HL-60/S4 treated with retinoic acid at 250 ng/mL for 4 days and 3 days (cell line): ENCODE results near the gene BMP8A.
"Not testable (repeated sequence)": the region's sequence is repeated elsewhere in the genome, so short reads cannot be mapped to it uniquely, and the experiment has no call there.

Experiments
- in situ Hi-C: fragments of 300-500 bp; cut with MboI; formaldehyde crosslinking; loops from 2 replicates; pipeline ENCODE4 v1.7.0; 2022; ENCODE audit warnings: low sequenced_read_pairs

The BMP8A gene

DNA sequence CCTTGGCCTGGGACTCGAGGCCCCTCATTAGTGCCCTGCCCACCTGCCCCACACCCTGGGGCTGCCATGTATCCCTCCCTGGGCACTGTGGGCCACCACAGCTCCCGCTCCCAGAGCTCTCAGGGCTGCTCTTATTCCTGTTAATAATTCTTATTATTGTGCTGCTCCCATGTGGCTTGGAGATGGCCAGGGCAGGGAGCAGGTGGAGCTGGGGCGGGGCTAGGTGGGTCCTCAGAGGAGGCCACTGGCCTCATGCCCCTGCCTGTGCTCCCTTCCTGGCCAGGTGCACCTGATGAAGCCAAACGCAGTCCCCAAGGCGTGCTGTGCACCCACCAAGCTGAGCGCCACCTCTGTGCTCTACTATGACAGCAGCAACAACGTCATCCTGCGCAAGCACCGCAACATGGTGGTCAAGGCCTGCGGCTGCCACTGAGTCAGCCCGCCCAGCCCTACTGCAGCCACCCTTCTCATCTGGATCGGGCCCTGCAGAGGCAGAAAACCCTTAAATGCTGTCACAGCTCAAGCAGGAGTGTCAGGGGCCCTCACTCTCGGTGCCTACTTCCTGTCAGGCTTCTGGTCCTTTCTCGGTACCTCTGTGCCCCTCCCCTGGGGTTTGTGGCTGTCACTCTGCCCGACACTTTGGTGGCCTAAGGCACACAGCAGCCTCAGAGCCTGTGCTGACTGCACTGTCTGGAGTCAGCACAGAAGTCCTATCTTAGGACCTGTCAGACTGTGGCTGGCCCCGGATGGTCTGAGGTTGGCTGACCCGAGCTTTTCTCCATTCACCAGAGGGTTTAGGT is 34.1 kb downstream of the BMP8A start:
- in situ Hi-C loops: no loop called here

DNA sequence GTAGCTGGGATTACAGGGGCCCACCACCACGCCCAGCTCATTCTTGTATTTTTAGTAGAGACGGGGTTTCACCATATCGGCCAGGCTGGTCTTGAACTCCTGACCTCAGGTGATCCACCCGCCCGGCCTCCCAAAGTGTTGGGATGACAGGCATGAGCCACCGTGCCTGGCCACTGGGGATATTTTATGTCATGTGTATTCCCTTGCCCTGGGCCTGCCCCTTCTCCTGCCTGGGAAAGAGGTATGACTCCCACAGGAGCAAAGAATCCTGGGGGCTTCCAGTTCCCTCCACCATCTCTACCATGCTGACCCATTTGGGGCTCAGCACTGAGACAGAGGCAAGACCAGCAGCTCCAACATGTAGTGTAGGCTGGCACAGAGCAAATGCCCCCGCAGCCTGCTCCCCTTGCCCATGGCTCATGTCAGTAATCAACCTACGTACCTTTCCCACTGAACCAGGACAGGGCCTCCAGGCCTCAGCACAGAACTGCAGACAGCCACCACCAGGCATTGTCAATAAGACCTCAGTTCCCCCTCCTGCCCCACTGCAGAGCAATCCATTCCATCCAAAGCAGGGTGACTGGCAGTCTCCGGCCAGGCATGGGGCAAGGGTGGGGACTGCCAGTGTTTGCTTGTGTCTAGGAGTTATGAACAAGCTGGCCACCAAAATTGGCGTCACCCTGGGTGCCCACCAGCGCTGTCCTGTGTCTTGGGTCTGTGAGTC is 35.2 kb downstream of the BMP8A start:
- in situ Hi-C loops: no loop called here

DNA sequence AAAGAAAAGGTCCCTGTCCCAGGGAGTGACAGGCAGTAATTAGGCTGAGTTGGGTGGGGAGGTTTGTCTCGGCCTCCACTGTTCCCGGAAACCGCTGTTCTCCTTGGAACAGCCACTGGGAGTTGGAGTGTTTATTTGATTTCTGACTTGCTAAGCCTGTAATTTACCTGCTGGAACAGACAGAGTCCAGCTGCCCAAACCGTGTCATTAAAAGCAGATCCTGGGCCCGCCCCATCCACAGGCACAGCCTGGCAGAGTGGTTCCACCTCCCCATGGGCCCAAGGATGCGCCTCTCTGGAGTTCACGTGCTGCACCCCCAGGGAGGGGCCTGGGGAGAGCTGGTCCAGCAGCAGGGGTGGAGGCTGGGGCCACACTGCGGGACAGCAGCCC is 35.7 kb downstream of the BMP8A start:
- in situ Hi-C loops: not testable (repeated sequence)

DNA sequence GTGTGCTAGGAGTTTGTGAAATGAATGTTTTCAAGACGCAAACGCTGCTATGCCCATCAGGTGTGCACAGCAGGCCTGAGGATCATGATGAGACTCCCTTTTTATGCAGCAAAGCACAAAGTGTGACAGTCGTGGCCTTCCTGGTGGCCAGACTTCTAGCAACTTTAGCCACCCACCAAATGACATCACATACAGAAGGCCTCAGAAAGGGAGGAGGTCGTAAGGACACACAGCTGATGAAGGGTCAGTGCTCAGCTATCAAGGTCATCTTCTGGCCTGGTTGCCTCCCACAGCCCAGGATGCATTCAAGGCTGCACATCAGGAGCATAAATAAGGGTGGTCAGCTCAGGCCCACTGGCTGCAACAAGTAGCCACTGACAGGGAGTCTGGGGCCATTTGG is 36.6 kb downstream of the BMP8A start:
- in situ Hi-C loops: no loop called here

DNA sequence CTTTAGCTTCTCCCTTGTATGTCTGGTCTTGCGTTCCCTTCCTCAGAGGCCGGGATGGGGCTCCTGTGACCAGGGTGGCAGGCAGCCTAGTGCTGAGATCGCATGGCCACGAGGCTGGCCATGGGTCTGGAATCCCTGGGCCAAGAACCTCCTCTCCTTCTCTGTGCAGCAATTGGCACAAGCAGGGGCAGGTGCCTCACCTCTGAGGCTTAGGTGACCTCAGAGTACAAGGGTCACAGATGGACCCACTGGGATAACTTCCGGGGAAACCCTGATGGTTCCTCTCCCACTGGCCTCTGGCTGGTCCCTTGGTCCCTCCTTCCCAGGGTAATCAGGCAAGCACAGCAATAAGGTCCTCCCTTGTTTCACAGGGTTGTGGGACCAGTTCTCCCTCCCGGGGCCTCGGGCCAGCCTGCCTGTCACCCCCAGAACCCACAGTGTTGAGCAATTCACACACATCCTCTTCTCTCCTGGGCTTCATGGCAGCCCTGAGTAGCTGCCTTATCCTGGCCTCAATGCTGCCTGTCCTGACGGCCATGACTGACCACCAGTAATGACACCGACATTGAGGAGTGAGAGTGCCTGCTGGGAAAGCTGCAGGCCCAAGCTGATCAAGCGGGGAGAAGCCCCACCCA is 38.6 kb downstream of the BMP8A start:
- in situ Hi-C loops: no loop called here

DNA sequence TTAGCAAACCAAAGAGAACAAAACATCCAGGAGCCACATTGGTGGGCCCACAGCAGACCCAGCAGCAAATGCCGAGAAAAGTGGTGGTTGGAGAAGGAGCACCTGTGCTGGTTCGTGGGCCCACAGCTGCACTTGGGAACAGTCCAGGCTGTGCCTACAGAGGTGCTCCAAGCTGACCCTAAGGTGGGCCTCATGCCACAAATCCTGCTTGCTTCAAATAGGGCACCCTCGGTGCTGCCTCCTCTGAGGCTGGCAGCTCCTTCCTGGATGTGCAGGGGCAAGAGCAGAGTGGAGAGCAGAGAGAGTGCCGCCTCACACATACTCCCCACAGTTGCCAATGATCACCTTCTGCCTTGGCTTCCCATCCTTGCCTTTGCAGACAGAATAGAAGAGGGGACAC is 40.1 kb downstream of the BMP8A start:
- in situ Hi-C loops: no loop called here

DNA sequence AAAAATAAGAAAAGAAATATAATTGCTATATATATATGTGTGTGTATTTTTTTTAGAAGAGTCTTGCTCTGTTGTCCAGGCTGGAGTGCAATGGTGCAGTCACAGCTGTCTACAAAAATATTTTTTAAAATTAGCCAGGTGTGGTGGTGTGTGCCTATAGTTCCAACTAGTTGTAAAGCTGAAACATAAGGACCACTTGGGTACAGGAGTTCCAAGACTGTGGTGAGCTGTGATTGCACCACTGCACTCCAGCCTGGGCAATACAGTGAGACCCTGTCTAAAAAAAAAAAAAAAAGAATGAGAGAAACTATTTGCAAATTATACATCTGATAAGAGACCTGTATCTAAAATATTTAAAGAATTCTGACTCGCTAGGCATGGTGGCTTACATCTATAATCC is 42.0 kb downstream of the BMP8A start:
- in situ Hi-C loops: no loop called here

DNA sequence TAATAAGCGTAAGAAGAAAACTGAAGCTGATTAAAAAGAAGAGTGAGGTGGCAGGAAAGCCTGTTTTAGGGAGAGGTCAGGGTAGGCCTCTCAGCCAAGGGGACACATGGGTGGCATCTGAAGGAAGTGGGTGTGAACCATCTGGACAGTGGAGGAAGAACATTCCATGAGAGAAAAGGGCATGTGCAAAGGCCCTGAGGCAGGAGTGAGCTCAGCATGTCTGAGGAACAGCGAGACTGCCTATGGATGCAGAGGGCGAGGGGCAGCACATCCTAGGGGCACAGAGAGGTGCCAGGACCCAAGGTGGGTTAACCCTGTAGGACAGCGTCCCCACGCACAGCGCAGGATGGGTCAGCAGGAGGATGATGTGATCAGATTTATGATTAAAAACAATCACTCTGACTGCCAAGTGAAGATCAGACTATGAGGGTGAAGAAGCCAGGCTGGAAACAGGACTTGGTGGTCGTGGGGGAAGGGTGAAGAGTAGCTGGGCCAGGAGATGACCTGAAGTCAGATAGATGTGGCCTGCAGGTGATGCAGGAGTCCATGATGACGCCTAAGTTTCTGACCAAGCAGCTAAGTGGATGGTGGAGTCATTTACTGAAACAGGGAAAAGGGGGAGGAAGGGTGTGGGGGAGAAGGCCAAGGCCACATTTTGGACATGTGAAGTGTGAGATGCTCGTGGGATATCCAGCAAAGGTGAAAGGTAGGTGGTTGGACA is 47.3 kb downstream of the BMP8A start:
- in situ Hi-C loops: no loop called here

DNA sequence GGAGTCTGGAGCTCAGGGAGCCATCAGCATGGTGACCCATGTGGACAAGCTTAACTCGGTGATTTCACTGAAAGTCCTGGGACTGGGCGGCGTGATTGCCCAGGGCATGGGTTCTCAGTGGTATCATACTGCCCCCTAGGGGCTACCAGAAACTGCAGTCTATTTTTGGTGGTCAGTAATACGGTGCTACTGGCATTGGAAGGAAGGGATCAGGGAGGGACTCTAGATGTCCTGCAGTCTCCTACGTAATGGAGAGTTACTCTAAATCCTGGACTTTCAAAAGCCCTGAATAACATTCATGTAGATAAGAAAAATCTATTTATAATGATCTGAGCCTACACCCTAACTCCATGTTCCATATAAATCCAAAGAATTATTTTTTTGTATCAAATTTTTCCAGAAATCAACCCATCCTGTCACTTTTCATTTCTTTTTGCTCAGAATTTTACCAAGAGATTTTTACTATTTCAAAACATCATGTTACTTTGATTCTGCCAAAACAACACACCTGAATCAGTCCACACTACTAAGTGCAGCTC is 47.9 kb downstream of the BMP8A start:
- in situ Hi-C loops: no loop called here

DNA sequence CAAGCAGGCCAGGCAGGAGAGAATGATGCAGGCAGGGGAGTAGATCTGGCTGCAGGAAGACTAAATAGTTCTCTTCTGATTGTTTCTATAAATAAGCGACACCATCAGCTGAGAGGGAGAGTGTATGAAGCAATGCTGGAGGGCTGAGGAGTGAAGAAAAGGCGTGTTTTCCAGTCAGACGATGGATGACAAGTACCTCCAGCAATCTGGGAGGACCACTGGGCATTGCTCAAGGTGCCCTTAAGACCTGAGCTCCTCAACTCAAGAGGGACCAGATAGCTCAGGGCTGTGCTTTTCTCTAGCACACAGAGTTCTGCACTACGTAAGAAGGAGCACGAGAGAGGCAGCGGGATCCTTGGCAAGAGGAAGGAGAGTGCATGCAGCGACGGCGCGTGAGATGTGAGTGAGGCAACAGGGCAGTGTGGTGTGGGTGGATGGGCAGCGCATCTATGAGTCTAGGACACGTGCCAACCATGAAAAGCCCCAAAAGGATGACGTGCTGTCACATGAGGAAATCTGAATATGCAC is 49.1 kb downstream of the BMP8A start:
- in situ Hi-C loops: no loop called here

DNA sequence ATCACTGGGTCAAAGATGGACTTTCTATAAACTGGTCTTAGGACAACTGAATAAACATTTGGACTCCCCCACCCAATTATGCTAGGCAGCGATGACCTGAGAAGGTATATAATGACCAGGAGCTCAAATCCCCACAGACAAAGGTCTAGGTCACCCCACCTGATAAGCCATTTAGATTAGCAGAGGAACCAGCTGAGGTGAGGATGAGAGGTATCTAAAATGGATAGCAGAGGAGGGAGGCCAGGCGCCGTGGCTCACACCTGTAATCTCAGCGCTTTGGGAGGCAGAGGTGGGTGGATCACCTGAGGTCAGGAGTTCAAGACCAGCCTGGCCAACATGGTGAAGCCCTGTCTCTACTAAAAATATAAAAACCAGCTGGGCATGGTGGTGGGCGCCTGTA is 51.5 kb downstream of the BMP8A start:
- in situ Hi-C loops: no loop called here

DNA sequence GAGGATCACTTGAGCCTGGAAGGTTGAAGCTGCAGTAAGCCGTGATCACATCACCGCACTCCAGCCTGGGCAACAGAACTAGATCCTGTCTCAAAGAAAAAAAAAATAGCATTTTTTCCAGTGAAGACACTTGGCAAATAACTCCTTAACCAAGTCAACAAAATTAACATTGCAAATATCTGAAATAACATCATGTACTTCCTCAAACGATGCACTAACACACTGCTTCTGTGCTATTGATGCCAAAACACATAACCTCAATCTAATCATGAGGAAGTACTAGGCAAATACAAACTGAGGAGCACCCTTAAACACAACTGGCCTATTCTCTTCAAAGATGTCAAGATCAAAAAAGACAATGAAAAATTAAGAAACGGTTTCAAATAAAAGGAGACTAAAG is 52.9 kb downstream of the BMP8A start:
- in situ Hi-C loops: no loop called here

DNA sequence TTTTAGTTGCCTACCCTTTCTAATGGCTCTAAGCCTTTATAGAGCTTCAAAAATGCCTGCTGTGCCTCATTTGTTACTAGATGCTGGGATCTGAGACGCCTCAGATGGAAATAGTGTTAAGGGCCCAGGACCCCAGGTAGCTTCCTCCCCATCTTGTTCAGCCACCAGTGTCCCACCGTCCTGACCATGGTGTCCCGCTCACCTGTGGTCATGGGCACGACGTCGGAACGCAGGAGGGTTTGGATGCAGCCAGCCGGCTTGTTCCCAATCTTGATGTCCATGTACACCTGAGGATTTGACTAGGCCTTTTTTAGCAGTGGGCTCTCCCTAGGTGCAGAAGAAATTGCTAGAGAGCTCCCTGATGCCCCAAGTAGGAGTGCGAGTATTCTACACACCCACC is 54.1 kb downstream of the BMP8A start:
- in situ Hi-C loops: no loop called here

DNA sequence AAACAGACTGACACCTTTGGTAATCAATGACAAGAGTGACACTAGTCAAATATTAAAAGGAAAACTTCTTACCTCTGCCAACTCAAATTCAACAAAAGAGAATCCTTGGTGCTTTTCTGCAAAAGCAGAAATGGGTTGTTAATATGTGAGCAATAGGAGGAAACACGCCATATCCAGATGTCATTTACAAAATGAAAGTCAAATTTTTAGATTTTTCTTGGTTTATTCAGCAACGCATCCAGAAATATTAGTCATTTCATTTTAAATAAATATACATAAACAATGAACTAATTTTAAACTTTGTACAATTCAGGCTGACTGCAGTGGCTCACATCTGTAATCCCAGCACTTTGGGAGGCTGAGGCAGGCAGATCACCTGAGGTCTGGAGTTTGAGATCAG is 62.8 kb downstream of the BMP8A start:
- in situ Hi-C loops: no loop called here

DNA sequence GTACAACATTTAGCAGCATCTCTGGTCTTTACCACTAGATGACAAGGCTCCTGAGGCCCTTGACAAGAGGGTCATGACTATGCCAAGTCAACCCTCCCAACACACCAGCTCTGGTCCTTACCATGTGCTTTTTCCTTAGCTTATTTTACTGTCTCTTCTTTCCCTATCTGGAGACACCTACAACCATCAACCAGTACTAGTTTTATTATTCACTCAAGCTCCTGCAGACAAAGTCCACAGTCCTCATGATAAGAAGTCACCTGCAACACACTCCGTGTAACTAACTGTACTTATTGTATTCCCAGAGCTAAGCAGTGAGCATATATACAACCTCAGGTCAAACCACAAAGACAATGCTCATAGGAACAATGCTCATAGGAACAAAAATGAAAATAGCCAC is 69.8 kb downstream of the BMP8A start:
- in situ Hi-C loops: no loop called here

DNA sequence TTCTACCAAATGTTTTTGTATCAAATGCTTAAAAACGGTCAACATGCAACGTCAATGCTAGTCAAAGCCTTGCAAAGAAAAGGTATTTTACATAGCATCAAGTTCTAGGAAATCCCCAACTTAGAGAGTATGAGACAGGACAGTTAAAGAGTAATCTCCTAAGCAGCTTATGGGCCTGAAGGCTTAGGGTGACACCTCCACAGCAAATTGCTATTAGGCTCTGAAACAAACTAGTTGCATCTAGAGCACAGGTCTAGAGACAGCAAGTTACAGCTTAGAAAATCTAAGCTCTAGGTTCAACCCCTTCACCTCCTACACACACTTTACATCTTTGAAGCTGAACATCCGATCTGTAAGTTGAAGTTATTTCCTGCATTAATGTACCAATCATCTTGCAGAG is 71.5 kb downstream of the BMP8A start:
- in situ Hi-C loops: no loop called here

DNA sequence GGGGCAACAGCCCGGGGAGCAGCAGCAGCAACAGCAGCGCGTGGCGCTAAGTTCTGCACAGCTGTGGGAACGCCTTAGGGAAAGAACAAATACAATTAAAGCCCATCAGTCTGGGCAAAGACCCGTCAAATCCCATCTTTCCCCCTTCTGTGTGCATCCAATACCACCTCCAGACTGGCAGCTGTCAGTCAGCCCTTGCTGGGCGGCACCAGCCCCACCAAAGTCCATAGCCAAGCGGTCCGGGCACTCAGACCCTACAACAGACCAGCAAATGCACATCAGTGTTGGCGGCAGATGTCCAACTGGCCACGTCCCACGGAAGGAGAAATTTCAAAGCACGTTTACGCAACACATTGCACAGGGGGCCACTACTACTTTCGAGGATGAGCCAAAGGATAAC is 72.2 kb downstream of the BMP8A start:
- in situ Hi-C loops: no loop called here

DNA sequence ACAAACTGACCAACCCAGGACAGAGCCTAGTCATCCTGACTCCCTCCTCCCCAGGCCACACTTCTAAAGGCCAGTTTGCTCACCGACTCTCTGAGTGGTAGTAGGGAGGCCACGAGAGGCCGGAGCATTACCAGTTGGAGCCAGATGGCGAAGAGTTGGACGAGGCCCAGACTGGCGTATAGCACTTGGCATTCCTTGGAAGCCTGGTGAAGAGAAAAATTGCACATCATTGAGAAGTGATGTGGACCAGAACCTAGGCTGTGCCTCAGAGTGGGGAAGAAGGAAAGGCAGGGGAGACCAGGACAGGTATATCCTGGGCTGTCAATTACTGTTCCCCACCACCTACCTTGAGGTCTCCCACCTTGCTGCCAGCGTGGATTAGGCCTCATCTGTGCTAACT is 72.9 kb downstream of the BMP8A start:
- in situ Hi-C loops: no loop called here

DNA sequence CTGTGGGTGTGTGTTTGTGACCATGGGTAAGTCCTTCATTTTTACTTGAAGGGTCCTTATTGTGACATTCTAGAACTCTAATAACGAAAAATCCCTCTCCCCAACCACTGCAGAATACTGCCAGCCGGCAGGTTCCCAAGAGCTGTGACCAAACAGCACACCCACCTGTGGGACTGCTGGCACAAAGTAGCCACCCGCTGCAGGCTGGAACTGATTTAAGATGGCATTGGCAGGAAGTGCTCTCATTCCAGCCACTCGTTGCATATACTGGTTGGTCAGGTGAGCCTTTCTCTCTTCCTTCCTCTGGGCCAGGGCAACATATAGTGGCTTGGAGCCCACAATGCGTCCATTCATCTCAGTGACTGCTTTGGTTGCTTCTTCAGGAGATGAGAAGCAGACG is 73.5 kb downstream of the BMP8A start:
- in situ Hi-C loops: no loop called here

DNA sequence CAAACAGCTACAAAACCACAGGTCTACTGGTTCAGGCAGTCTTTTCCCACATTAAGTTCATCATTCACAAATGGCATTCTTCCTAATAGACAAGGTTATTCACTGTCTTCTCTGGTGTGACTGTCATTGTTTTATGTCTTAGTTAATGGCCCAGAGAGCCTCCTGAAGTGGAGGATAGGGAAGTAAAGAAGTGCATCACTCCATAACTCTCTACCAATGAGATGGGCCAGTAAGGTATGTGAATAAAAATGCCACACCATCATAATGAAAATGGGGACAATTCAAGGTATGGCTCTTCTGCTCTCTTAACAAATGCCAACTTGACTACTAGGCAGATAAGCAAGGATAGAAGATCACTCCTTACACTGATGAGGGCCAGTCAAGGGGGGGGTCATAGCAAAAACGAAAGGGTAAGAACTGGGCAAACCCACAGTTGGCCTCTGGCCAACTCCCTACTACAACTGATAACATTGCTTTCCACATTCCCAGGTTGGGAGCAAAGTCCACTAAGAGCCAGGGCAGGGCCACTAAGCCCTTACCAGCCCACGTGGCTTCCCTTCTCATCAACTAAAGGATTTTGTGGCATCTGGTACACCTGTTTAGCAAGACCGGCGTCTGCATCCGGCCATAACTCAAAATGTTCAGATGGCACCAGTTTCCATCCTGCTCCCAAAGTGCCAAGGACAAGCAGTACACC is 75.2 kb downstream of the BMP8A start:
- in situ Hi-C loops: no loop called here
